GM20431 (cell line): ENCODE data around the gene B3GNT8.
"Not testable (repeated sequence)": the region's sequence is repeated elsewhere in the genome, so short reads cannot be mapped to it uniquely, and the experiment has no call there.

ENCODE experiments used
- in situ Hi-C: fragments of 300-500 bp; cut with MseI, MboI; formaldehyde crosslinking; loops from one replicate; pipeline ENCODE4 v1.15.0; 2020; ENCODE audit warnings: low sequenced_read_pairs; ENCODE audit not compliant: unreplicated experiment

B3GNT8 gene

DNA sequence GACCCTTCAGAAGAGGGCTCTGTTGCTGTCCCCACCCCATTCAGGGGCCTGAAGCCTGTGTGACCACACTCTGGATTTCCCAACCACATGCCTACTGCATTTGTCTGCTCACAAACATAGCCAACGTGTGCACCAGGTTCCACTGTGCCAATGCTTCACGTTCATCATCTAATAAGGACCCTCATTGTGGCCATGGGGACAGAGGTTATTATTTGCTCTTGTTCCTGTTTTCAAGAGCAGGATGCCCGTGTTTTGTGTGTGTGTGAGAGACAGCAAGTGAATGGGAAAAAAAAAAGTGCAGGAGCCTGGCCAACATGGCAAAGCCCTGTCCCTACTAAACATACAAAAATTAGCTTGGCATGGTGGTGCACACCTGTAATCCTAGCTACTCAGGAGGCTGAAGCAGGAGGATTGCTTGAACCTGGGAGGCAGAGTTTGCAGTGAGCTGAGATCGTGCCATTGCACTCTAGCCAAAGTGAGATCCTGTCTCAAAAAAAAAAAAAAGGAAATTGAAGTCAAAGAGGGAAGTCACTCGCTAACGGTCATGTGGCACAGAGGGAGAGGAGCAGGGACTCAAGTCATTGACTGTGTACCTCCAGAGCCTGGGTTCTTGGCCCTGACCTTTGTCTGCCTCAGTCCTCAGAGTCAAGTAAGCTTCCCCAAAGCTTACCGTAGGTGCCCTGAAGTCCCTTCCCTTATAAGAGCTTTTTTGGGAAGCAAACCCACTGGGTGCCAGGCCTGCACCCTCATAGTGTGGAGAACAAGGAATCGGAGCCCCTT, 6.9 kb downstream of the B3GNT8 start:
- in situ Hi-C loops: no loop called here

DNA sequence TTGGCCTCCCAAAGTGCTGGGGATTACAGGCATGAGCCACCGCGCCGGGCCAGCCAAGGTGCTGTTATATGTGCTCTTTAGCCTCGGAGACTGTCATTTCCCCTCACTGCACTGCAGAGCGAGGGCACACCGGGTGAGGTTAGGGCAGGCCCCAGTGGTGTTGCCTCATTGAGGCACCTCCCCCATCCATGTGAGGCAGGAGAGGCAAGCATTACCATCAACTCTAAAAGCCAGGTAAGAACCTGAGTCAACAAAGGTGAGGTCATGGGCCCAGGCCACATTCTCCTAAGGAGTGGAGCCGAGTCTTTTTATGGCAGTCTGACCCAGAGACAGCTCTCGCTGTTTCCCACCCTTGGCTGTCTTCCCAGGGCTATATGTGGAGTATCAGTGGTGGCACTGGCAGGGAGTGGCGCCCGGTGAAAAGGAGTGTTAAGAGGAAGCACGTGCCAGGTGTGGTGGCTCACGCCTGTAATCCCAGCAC, 10.9 kb downstream of the B3GNT8 start:
- in situ Hi-C loops: no loop called here

DNA sequence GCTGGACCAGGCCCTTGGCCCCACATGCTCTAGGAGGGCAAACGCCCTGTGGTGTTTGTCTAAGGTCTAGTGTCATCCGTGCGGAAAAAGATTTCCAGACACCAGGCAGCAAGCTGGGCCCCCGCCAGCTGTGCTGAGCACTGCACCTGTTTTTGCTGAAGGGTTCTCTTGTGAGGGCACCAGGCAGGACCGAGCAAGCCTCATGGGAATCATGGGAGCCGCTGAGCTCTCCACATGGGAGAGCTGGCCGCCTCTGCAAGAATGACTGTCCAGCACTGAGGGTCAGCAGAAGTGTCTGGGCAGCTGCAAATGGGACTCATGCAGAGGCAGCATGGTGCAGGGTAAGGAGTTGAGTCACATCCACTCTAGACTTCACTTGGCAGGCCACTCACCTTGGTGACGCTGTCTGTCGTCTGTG, 12.0 kb downstream of the B3GNT8 start:
- in situ Hi-C loops: no loop called here

DNA sequence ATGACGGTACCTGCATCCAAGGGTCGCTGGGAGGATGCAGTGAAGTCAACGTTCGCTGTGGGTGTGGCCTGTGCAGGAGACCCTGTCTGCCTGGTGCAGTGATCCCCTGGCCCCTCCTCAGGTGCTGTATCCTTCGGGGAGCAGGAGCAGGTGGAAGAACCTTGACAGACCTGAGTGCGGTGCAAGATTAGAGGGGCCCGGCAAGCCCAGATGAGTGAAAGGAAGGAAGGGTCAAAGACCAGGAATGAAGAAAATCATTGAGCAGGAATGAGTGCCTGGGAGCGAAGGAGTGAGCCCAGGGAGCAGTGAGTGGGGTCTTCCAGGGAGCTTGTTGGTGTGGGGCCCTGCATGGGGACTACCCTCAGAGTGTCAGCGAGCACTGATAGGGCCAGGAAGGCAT, 12.7 kb downstream of the B3GNT8 start:
- in situ Hi-C loops: no loop called here

DNA sequence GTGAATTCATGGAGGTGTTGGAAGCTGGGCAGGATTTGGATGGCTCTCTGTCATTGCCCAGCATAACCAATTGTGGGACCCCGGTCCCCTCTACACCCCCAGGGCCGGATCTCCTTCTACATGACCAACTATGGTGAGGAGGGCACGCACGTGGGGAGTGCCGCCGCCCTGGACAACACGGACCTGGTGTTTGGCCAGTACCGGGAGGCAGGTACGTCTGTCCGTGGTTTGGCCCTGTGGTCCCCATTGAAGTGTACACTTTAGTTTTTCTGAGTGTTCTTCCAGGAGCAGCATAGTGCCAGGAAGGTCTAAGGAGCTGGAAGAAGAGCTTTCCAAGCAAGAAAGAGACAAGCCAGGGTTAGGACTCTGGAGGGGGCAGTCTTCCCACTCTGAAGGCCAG, 13.2 kb downstream of the B3GNT8 start:
- in situ Hi-C loops: no loop called here

DNA sequence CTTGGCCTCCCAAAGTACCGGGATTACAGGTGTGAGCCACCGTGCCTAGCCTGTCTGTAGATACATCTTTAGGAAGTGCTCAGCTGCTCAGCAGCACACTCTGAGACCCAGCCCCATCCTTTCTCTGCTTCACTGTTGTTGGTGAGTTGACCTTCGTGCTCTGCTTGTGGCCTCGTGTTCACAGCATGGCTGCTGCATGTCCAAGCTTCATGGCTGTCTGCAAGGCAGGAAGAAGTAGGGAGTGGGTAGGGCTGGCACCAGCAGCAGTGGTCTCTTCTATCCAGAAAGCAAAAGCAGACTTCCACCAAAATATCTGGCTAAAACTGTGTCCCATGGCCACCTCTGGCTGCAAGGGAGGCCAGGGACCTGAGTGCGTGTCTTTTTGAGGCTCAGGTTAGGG, 14.2 kb downstream of the B3GNT8 start:
- in situ Hi-C loops: no loop called here

DNA sequence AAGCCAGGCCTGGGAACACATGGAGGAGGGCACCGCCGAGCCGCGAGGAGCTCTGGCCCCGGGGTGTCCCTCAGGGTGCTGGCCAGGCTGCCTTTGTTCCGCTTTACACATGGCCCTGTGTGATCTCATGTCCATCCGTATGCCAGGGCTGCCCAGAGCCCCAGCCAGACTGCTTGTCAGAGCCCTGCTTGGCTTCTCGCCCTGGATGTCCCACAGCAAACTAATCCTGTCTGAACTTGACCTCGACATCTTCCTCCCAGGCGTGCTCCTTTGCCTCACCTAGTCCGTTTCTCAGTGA, 15.3 kb downstream of the B3GNT8 start:
- in situ Hi-C loops: no loop called here

DNA sequence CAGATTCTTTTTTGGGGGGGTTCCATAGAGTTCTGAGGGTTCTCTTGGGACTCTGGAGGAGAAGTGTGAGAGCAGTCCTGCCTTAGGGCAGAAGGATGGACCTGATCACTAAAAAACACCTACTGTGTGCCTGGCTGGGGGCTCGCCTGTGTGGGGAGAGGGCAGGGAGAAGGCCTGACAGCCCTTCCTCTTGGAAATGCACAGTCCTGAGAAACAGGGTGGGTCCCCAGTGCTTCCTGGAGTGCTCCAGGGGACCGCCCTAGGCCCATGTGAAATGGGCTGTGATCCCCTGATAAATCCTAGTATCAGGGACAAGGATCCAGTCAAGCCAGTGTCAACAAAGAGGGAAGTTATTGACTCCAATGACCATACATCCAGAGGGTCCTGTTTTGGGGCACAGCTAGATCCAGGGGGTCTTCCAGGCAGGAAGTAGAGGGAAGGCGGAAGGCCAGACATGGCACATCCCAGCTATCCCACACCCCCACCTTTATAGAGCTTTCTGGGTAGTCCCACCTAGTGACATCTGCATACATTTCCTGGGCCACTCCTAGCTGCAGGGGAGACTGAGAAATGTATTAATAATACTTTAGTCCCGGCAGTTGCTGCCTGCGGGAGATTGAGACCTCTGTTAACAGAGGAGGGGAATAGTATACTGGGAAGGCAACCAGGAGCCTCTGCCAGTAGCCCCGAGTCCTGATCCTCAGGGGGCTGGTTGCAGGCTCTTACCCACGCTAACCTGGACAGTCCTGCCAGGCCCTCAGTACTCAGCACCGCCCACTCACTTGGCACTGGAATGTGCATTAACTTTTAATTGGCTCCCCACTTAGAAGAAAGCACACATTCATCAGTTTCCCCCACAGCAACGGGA, 15.8 kb downstream of the B3GNT8 start:
- in situ Hi-C loops: no loop called here

DNA sequence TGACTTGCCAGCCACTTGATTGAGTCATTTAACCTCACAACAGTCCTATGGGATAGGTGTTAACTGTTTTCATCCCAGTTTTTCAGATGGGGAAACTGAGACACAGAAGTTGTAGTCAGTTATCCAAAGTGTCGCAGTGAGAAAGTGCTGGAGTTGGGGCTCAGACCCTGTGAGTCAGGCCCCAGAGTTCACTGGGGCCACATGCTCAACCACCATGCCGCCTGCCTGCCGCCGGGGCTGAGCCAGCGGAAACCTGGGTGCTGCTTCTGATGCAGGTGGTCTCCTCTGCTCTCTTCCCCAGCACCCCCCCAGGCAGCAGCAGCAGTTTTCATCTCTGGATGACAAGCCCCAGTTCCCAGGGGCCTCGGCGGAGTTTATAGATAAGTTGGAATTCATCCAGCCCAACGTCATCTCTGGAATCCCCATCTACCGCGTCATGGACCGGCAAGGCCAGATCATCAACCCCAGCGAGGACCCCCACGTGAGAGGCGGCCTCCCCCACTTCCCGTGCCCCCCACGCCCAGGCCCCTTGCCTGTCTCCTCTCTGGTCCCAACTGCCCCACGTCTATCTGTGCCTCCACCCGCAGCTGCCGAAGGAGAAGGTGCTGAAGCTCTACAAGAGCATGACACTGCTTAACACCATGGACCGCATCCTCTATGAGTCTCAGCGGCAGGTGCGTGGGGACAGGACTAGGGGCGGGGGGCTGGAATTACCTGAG, 16.7 kb downstream of the B3GNT8 start:
- in situ Hi-C loops: no loop called here

DNA sequence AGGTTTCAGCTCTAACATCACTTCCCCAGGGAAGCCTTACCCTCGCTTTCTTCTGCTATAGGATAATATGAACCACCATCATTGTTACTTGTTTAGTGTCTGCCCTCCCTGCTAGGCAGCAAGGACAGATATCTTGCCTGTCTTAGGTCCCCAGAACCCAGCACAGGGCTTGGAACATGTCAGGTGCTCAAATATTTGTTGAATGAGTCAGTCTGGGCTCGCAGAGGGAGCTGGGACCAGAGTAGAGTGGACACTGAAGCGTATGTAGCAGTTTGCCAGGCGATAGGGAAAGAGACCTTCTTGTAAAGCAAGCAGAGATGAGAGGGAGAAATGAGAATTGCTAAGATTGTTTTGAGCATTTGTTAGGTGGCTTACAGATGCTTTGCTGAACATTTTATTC, 17.9 kb downstream of the B3GNT8 start:
- in situ Hi-C loops: no loop called here

DNA sequence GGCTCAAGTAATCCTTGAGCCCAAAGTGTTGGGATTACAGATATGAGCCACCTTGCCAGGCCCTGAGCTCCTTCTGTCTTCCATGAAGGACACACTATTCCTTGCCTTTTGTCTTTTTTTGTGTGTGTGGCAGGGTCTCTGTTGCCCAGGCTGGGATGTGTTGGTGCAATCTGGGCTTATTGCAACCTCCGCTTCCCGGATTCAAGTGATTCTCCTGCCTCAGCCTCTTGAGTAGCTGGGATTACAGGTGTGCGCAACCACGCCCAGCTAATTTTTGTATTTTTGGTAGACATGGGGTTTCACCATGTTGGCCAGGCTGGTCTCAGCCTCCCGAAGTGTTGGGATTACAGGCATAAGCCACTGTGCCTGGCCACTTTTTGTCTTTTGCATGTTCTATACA, 18.3 kb downstream of the B3GNT8 start:
- in situ Hi-C loops: not testable (repeated sequence)

DNA sequence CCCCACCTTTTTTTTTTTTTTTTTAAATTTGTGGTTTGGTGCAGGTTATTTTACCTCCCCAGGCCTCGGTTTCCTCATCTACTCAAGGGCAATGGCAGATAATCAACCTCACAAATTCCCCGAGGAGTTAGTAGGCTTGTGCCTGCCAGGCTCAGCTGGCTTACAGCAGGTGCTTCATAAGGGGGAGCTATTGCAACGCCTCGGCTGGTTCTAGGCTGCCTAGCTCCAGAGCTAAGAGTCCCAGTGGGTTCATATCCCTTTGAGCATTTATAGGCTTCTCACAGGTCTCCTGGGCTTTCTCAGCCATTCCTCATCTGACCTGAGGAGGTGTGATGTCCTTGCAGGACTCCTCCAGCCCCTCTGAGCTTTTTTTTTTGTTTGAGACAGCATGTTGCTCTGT, 18.9 kb downstream of the B3GNT8 start:
- in situ Hi-C loops: no loop called here

DNA sequence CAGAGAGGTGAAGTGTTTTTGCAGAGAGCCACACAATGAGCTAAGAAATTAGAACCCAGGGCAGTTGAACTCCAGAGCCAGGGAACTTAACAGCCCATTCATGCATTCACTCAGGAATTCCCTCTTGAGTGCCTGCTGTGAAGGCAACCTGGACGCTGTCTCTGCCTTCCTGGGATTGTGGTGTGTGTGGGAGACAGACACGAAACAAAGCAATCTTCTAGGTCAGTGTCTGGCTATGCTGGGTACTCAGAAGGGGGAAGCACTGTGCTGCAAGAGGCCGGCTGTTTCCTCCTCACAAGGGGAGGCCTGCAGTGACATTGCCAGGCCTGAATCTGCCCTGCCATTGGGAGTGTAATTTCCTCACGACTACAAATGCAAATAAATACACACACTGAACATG, 19.9 kb downstream of the B3GNT8 start:
- in situ Hi-C loops: no loop called here

DNA sequence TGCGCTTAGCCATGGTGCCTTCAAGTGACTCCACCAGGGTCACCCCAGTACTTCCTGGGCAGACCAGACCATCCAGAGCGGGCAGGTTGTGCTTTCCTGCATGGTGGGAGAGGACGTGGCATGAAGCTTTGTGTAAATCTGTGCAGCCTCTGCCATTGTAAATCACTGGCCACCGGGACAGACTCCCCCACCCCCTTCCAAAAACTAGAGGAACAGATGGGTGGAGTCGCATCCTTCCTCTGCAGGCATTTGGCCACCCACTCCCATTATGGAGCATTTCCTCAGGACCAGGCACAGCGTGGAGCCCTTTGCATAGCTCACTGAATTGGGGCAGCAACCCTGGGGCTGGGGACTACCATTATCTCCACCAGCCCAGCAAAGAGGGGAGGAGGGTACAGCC, 21.4 kb downstream of the B3GNT8 start:
- in situ Hi-C loops: no loop called here

DNA sequence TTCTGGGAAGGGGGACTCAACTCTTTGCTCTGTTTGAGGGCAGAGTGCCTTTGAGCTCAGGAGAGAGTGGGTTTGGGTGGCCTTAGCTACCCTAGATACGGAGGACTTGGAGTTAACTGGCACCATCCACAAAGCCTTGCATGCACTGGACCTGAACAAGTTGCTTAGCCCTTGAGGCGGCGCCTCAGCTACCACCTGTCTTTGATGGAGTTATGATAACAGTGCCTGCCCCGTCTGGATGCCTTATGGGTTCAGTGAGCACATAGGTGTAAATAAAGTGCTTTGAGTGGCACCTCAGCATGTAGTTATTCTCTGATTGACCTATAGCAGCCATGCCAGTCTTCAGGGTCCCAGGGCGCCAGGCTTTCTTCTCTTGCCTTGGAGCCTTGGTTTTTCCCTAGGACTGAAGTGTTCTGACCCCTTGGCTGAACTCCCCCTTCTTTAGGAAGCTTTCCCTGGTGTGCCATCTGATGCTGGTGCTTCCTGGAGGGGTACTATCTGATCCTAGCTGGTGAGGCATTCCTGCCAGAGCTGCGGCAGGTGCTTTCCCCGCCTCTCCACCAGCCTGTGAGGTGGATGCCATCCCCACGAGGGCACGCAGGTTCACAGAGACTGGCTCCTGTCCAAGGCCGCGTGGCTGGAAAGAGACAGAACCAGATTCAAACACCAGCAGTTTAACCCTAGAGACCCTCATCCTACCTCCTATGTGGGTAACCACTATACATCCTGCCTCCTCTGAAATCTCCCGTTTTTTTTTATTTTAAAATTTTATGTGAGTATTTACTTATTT, 23.8 kb downstream of the B3GNT8 start:
- in situ Hi-C loops: no loop called here

DNA sequence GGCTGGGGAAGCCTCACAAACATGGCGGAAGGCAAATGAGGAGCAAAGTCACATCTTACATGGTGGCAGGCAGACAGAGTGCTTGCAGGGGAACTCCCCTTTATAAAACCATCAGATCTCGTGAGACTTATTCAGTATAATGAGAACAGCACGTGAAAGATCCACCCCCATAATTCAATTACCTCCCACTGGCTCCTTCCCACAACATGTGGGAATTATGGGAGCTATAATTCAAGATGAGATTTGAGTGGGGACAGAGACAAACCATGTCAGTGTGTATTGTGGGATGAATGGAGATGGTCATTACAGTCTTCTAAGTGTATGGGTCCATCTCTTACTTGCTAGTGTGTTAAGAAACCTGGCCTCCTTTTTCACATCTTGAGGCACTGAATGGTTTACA, 25.2 kb downstream of the B3GNT8 start:
- in situ Hi-C loops: no loop called here

DNA sequence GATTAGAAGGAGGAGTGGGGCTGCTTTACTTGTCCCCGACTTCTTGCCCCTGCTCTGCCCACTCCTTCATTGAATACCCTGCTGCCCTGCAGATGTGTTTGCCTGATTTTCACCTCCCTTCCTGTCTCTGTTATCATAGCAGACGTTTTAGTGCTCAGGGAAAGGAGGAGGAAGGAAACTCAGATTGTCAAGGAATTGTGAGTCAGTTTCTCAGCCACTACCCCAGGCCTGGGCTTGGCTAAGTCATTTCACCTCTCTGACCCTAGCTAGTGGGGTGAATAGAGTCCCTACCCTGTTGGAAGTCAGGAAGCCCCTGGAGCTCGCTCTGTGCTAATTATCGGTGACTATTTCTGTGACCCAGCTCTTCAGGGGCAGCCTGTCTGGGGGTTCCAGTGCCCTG, 25.7 kb downstream of the B3GNT8 start:
- in situ Hi-C loops: no loop called here

DNA sequence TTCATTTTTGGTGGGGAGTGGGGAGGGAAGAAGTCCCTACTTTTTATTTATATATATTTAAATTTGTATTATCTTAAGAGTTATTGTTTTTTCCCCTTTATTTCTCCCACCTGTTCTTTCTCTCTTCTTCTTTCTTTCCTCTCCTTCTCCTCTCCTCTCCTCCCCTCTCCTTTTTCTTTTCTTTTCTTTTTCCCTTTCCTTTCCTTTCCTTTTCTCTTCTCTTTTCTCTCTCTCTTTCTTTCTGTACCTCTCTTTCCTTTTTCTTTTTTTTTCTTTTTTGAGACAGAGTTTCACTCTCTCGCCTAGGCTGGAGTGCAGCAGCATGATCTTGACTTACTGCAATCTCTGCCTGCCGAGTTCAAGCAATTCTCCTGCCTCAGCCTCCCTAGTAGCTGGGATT, 27.6 kb downstream of the B3GNT8 start:
- in situ Hi-C loops: no loop called here

DNA sequence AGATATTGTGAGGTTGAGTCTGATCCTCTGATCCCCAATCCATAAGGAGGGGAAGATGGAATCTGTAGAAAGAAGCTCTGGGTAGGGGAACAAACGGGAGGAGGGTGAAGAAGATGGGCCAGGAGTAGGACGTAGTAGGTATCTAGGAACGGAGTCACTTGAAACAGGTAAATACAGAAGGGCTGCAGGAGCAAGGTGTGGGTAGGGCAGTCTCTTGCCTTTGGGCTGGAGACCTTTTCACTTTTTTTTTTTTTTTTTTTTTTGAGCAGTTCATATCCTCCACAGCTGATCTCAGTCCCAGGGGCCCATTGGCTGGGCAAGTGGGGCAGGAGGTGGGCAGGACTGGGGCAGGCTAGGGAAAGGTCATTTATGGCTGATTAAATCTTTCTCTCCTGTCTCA, 28.1 kb downstream of the B3GNT8 start:
- in situ Hi-C loops: no loop called here

DNA sequence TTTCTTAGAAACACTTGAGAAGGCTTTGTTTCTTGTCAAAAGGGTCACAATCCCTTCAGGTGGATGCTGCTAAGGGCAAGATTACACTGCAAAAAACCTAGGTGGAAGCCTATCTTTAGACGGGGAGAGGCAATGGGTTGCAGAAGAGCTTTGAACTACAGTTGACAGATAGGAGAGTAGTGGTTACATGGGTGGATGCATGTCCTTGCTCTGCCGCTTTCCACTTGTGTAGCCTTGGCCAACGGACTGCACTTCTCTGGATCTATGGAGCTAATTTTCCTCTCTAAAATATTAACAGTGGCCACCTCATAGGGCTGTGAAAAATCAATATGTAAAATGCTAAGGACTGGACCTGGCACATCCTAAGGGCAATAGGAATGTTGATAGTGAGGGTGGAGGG, 28.6 kb downstream of the B3GNT8 start:
- in situ Hi-C loops: no loop called here
